ENCODE measurements around the gene RNF149.

RNF149 gene

GRCh38 chr2:101310834-101311695 is 2.6 kb upstream of the RNF149 start:
- no peak for TF ChIP-seq ZNF565 (CRISPR knock-in tag; conservative IDR thresholded peaks at IDR 0.05; ENCODE audit: low read depth)
- TF ChIP-seq TOX (CRISPR knock-in tag; IDR thresholded peaks at IDR 0.05; ENCODE audit: borderline replicate concordance) = no peak
- no peak for TF ChIP-seq GLIS3 (CRISPR knock-in tag; IDR thresholded peaks at IDR 0.05)
- no peak for TF ChIP-seq OSR1 (CRISPR knock-in tag; IDR thresholded peaks at IDR 0.05)
- TF ChIP-seq TSHZ2 (CRISPR knock-in tag; IDR thresholded peaks at IDR 0.05) = no peak
- TF ChIP-seq PPARA (CRISPR knock-in tag; IDR thresholded peaks at IDR 0.05; ENCODE audit: borderline replicate concordance) = no peak
- TF ChIP-seq CSRNP3 (CRISPR knock-in tag; IDR thresholded peaks at IDR 0.05) = no peak
- no peak for TF ChIP-seq POU6F1 (CRISPR knock-in tag; IDR thresholded peaks at IDR 0.05; ENCODE audit: borderline replicate concordance, low read depth)
- no peak for TF ChIP-seq BACH2 (CRISPR knock-in tag; IDR thresholded peaks at IDR 0.05; ENCODE audit: borderline replicate concordance)
- TF ChIP-seq ESRRG (CRISPR knock-in tag; IDR thresholded peaks at IDR 0.05) = no peak
- no peak for TF ChIP-seq CREB5 (CRISPR knock-in tag; IDR thresholded peaks at IDR 0.05; ENCODE audit: low read depth)
- no peak for ATAC-seq

- no peak for TF ChIP-seq ZNF8 (CRISPR knock-in tag; IDR thresholded peaks at IDR 0.05)
- TF ChIP-seq ZFP30 (CRISPR knock-in tag; IDR thresholded peaks at IDR 0.05) = no peak
- no peak for TF ChIP-seq CSDC2 (CRISPR knock-in tag; IDR thresholded peaks at IDR 0.05)
- TF ChIP-seq BACH2 (CRISPR knock-in tag; IDR thresholded peaks at IDR 0.05; ENCODE audit: borderline replicate concordance) = no peak
- TF ChIP-seq ZFP3 (CRISPR knock-in tag; IDR thresholded peaks at IDR 0.05) = no peak
- TF ChIP-seq SNAI2 (CRISPR knock-in tag; IDR thresholded peaks at IDR 0.05) = no peak
- no peak for TF ChIP-seq TCF4 (CRISPR knock-in tag; IDR thresholded peaks at IDR 0.05; ENCODE audit: borderline replicate concordance)
- TF ChIP-seq RARB (CRISPR knock-in tag; IDR thresholded peaks at IDR 0.05) = no peak
- no peak for TF ChIP-seq ISL1 (CRISPR knock-in tag; IDR thresholded peaks at IDR 0.05)
- no peak for TF ChIP-seq POU6F1 (CRISPR knock-in tag; IDR thresholded peaks at IDR 0.05; ENCODE audit: borderline replicate concordance, low read depth)
- TF ChIP-seq GLIS3 (CRISPR knock-in tag; IDR thresholded peaks at IDR 0.05) = no peak
- TF ChIP-seq ZNF70 (CRISPR knock-in tag; IDR thresholded peaks at IDR 0.05) = no peak
- TF ChIP-seq CREB5 (CRISPR knock-in tag; IDR thresholded peaks at IDR 0.05; ENCODE audit: low read depth) = no peak
- no peak for TF ChIP-seq ZNF565 (CRISPR knock-in tag; conservative IDR thresholded peaks at IDR 0.05; ENCODE audit: low read depth)
- no peak for TF ChIP-seq PATZ1 (CRISPR knock-in tag; IDR thresholded peaks at IDR 0.05; ENCODE audit: borderline replicate concordance)
- no peak for TF ChIP-seq TOX (CRISPR knock-in tag; IDR thresholded peaks at IDR 0.05; ENCODE audit: borderline replicate concordance)
Observed at GRCh38 chr2:101310090-101310833, 1.8 kb upstream of the RNF149 start.

More at GRCh38 chr2:101310090-101310833, 1.8 kb upstream of the RNF149 start:
- no peak for ATAC-seq
